Lung (tissue), 16 donors: ENCODE results near the gene GPX5. TPM values are rescaled to one million over a fixed set of nuclear protein-coding genes. Genes with fewer than 3 reads are reported as not detected.

Experiments
- ATAC-seq: fragments of 200-7000 bp; cut with Tn5 transposase; one replicate; pipeline ENCODE4 v1.9.1; 2020; ENCODE audit warnings: moderate number of reproducible peaks; ENCODE audit not compliant: insufficient read depth, low FRiP score
- DNase-seq, 3 donors: peaks; one replicate each; pipeline ENCODE4 v3.0.0-alpha.2; 2013 to 2017
- H3K27ac ChIP-seq, 2 donors: one replicate each; pipeline ENCODE4 v1.5.1; 2013; ENCODE audit warnings: mild to moderate bottlenecking in 2 of 2, moderate library complexity in 2 of 2, control low read depth in 1 of 2, inconsistent platforms in 1 of 2, low read depth in 1 of 2, low read length in 1 of 2
- H3K27me3 ChIP-seq, 3 donors: one replicate each; pipeline ENCODE4 v1.5.1; 2013; ENCODE audit warnings: low read length in 2 of 3; ENCODE audit not compliant: control insufficient read depth in 3 of 3, insufficient read depth in 3 of 3
- H3K36me3 ChIP-seq, 4 donors: one replicate each; pipeline ENCODE4 v1.5.1; 2013; ENCODE audit warnings: low read length in 4 of 4, mild to moderate bottlenecking in 1 of 4, moderate library complexity in 1 of 4; ENCODE audit not compliant: control insufficient read depth in 4 of 4, insufficient read depth in 4 of 4
- H3K4me1 ChIP-seq, 5 donors: one replicate each; pipeline ENCODE4 v1.5.1; 2013; ENCODE audit warnings: low read length in 5 of 5, mild to moderate bottlenecking in 2 of 5, moderate library complexity in 1 of 5; ENCODE audit not compliant: control insufficient read depth in 5 of 5, insufficient read depth in 5 of 5
- H3K4me3 ChIP-seq: one replicate; pipeline ENCODE4 v1.5.1; 2013; ENCODE audit warnings: mild to moderate bottlenecking, control low read depth, moderate library complexity
- H3K9ac ChIP-seq, 2 donors: one replicate each; pipeline ENCODE4 v1.5.1; 2013; ENCODE audit warnings: low read length in 2 of 2, control low read depth in 1 of 2; ENCODE audit not compliant: insufficient read depth in 1 of 2
- H3K9me3 ChIP-seq, 4 donors: one replicate each; pipeline ENCODE4 v1.5.1; 2013; ENCODE audit warnings: low read length in 3 of 4, mild to moderate bottlenecking in 1 of 4, moderate library complexity in 1 of 4; ENCODE audit not compliant: control insufficient read depth in 4 of 4, insufficient read depth in 3 of 4
- WGBS, 2 donors: extraction: QIAGEN DNeasy Blood & Tissue Kit; methylation state at CpG; one replicate each; pipeline ENCODE4 v1.1.7; 2013; 5-methylcytosine and 5-hydroxymethylcytosine counted together
- long read RNA-seq, 5 donors: transcript quantifications; one replicate each; lab custom pipeline, GENCODE V29; 2026
- polyA plus RNA-seq, 2 donors: library from polyadenylated mRNA; stranded (reverse); fragments of 200-250 nt; gene quantifications; one replicate each; pipeline ENCODE4 v1.2.1, GENCODE V29; 2013
- total RNA-seq, 2 donors: library from RNA; depleted of rRNA in 1 of 2; stranded (reverse); fragments of >200 nt in 1 of 2; gene quantifications; one replicate each; pipeline ENCODE4 v1.2.1, GENCODE V29; 2014 to 2021
- TF ChIP-seq, protein P1 (sequence below): IDR thresholded peaks from 2 replicates; pipeline ENCODE4 v1.5.1; 2012; ENCODE audit warnings: mild to moderate bottlenecking; ENCODE audit errors: control extremely low read depth, extremely low read depth
- donor health status: control.
- donor health status: control.
- donor health status: Bipolar disorder and iron deficiency.
- donor health status: healthy.
- donor health status: DM: yes; HTN: yes; CAD: no.

GPX5 gene, protein sequence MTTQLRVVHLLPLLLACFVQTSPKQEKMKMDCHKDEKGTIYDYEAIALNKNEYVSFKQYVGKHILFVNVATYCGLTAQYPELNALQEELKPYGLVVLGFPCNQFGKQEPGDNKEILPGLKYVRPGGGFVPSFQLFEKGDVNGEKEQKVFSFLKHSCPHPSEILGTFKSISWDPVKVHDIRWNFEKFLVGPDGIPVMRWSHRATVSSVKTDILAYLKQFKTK
- total RNA-seq (not detected), polyA plus RNA-seq (not detected)
- long read RNA-seq, donor 1 = 0 reads
- long read RNA-seq, donor 2 = 0 reads
- long read RNA-seq, donor 3 = 0 reads
- long read RNA-seq, donor 4 = 0 reads
- long read RNA-seq, donor 5 = 0 reads

DNA sequence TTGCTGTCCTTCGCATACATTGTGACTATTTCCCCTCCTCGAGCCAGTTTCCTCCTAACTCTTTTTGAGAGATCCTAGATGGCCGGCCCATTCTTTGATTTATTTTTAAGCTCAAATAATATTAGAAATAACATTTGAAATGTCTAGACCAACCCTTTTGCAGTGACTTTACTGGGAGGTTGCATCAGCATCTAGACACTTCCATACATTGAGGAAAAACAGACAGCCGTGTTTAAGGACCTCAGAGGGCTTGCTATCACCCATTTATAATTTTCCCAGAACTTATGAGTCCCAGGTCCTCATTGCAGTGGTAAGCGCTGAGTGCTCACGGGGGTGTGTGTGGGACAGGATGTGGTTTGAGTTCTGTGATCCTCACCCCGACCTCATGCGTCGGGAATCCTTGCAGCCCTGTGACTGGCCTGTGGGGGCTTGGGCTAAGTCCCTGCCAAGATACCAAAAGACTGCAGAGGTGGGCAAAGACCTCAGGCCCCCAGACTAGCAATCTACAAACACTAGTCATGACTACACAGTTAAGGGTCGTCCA, at the start of gene GPX5:
GPX5 (plus strand) TSS at position 386 of the 544 bp plus-strand sequence; CDS start at position 519, 133 bp downstream.
- peaks cover 0 to 2% (median 0%) of the 10 kb centered on the region in 5 donors for H3K4me1 ChIP-seq
- H3K4me3 ChIP-seq = no peak within 1 kb of the TSS
- DNase-seq = no peak
- no peaks in the 10 kb centered on the region for H3K36me3 ChIP-seq
- H3K9me3 ChIP-seq = no peaks in the 10 kb centered on the region
- peaks cover 0 to 6% (median 0%) of the 10 kb centered on the region in 3 donors for H3K27me3 ChIP-seq
- no peak within 1 kb of the TSS for H3K9ac ChIP-seq
- ATAC-seq = no peak
- 45 to 51% methylated on average over 10 of the region's 10 CpGs for WGBS, 2 donors
- H3K27ac ChIP-seq = no peak within 1 kb of the TSS
- TF ChIP-seq, protein P1, sequence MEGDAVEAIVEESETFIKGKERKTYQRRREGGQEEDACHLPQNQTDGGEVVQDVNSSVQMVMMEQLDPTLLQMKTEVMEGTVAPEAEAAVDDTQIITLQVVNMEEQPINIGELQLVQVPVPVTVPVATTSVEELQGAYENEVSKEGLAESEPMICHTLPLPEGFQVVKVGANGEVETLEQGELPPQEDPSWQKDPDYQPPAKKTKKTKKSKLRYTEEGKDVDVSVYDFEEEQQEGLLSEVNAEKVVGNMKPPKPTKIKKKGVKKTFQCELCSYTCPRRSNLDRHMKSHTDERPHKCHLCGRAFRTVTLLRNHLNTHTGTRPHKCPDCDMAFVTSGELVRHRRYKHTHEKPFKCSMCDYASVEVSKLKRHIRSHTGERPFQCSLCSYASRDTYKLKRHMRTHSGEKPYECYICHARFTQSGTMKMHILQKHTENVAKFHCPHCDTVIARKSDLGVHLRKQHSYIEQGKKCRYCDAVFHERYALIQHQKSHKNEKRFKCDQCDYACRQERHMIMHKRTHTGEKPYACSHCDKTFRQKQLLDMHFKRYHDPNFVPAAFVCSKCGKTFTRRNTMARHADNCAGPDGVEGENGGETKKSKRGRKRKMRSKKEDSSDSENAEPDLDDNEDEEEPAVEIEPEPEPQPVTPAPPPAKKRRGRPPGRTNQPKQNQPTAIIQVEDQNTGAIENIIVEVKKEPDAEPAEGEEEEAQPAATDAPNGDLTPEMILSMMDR = no peak

DNA sequence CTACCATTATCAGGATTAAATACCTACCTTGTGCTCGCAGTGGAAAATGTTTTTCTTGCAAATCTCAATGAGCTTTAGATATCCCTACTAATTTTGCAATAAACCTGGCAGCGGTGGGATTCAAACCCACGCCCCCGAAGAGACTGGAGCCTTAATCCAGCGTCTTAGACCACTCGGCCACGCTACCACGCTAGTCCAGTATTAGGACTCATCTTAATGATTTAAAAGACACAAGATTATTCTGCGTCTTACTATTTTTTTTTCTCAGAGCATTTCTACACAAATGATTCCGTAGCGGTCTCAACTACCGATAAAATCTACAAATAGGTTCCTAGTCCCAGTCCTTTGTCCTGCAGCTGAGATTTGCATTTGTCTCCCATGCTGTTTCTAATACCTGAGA, 47.2 kb upstream of the GPX5 start:
- TF ChIP-seq, protein P1 = no peak

DNA sequence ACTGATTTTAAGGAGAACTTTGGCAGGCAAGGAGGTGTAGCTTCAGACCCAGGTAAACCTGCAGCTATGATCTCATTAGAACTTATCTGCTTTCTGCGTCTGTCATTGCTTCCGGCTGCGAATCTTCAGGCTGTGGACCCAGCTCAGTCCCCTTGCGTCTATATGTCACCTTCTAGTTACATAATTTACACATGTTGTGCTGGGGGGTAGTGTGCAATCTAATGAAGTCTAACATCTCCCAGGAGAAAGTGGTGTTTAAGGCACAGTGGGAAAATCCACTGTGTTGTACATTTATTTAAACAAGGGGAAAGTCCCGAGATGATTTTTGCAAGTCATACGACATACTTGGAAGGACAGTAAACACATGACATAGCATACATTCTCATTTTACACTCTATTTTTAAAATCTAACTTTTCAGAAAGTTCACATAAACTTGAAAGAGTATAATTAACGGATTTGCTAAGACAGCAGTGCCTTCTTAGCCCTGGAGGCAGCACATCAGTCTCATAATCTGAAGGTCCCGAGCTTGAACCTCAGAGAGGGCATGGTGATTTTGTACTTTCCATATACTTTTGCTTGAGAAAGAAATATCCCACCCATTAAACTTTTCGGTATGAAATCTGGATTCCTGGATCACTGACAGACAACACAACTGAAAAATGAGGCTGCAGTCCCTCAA, 45.3 kb upstream of the GPX5 start:
- TF ChIP-seq, protein P1 = no peak
- H3K9ac ChIP-seq = no peak overlapping the region
- DNase-seq (no peak), ATAC-seq (no peak)
- H3K27me3 ChIP-seq = peaks cover 3 to 42% (median 34%) of the 10 kb centered on the region in 3 donors
- H3K4me3 ChIP-seq = no peak overlapping the region
- H3K9me3 ChIP-seq = peaks cover 0 to 2% (median 0%) of the 10 kb centered on the region in 4 donors
- WGBS, 2 donors = 69 to 76% methylated on average over 9 of the region's 9 CpGs
- H3K36me3 ChIP-seq = no peaks in the 10 kb centered on the region
- H3K27ac ChIP-seq = no peak overlapping the region
- H3K4me1 ChIP-seq = no peaks in the 10 kb centered on the region

More for the DNA sequence above, 47.2 kb upstream of the GPX5 start:
- H3K27ac ChIP-seq = no peak overlapping the region
- no peaks in the 10 kb centered on the region for H3K36me3 ChIP-seq
- peaks cover 3 to 50% (median 43%) of the 10 kb centered on the region in 3 donors for H3K27me3 ChIP-seq
- DNase-seq (no peak), ATAC-seq (no peak)
- H3K9ac ChIP-seq = no peak overlapping the region
- peaks cover 0 to 2% (median 0%) of the 10 kb centered on the region in 4 donors for H3K9me3 ChIP-seq
- H3K4me1 ChIP-seq = no peaks in the 10 kb centered on the region
- 58 to 59% methylated on average over 12 of the region's 12 CpGs for WGBS, 2 donors
- H3K4me3 ChIP-seq = no peak overlapping the region
